ENCODE results near the gene CNTNAP5.
"Not testable (repeated sequence)": the region's sequence is repeated elsewhere in the genome, so short reads cannot be mapped to it uniquely, and the experiment has no call there.

Gene CNTNAP5

DNA sequence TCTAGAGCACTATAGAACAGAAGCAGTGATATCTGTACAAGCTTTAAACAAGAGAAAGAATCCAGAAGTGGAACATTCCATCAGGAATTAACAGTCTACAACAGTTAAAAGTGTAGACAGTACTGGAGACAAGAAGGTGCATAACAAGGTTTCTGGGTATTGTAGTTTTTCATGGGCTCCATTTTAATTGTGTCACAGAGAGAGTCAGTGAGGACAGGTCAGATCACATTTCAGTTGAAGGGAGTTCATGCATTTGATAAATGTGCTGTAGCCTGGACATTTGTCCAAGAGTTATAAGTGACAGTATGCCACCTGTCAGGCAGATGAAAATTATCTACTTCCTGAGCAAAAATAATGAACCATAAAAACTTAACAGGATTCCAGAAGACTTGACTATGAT, 328.6 kb downstream of the CNTNAP5 start:
- TF ChIP-seq, protein P1, sequence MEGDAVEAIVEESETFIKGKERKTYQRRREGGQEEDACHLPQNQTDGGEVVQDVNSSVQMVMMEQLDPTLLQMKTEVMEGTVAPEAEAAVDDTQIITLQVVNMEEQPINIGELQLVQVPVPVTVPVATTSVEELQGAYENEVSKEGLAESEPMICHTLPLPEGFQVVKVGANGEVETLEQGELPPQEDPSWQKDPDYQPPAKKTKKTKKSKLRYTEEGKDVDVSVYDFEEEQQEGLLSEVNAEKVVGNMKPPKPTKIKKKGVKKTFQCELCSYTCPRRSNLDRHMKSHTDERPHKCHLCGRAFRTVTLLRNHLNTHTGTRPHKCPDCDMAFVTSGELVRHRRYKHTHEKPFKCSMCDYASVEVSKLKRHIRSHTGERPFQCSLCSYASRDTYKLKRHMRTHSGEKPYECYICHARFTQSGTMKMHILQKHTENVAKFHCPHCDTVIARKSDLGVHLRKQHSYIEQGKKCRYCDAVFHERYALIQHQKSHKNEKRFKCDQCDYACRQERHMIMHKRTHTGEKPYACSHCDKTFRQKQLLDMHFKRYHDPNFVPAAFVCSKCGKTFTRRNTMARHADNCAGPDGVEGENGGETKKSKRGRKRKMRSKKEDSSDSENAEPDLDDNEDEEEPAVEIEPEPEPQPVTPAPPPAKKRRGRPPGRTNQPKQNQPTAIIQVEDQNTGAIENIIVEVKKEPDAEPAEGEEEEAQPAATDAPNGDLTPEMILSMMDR (conservative IDR thresholded peaks at IDR 0.05; ENCODE audit: low read depth, low read length) = no peak
- no peak overlapping the region for H3K4me3 ChIP-seq (ENCODE audit: low read depth, low read length)
- DNase-seq (ENCODE audit: low read depth) = no peak

DNA sequence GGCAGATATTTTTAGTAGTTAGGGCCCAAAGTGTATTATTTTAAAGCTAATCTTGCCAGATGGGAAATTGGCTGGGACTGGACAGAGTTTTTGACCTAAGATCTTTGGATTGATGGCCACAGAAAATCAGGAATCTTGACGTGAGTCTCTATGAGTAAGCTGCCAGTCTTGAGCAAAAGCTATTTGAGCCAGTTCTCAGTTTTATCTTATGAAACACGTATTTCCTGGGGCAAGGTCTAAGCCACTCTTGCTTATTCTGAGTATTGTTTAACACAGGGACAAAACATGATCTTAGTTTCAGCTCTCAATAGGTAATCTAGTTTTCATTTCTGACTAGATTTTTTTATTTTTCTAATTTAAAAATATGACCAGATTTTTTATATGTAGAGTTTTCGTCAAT, 329.4 kb downstream of the CNTNAP5 start:
- no peak for DNase-seq (ENCODE audit: low read depth)
- TF ChIP-seq, protein P1 (conservative IDR thresholded peaks at IDR 0.05; ENCODE audit: low read depth, low read length) = no peak
- H3K4me3 ChIP-seq (ENCODE audit: low read depth, low read length) = no peak overlapping the region

DNA sequence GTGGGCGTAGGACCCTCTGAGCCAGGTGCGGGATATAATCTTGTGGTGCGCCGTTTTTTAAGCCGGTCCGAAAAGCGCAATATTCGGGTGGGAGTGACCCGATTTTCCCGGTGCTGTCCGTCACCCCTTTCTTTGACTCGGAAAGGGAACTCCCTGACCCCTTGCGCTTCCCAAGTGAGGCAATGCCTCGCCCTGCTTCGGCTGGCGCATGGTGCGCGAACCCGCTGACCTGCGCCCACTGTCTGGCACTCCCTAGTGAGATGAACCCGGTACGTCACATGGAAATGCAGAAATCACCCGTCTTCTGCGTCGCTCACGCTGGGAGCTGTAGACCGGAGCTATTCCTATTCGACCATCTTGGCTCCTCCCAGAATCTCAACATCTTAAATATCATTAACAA, 336.9 kb downstream of the CNTNAP5 start:
- not testable (repeated sequence) for DNase-seq (ENCODE audit: low read depth)

DNA sequence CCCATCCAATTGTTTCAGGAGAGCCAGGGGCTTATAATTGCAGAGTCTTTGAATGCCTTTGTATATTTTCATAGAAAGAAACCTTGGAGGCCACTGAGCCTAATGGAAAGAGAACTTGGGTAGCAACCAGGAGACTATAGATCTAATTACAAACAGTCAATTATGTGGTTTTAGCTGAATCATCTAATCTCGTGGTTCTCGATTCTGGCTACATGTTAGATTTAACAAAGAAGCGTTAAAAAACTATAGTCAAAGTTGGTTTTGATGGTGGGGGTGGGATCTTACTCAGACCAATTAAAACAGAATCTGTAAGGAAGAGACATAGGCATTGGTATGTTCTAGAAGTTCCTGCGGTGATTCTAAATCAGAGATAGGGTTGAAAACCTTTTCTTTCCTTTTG, 344.1 kb downstream of the CNTNAP5 start:
- no peak for DNase-seq (ENCODE audit: low read depth)
- no peak overlapping the region for H3K4me3 ChIP-seq (ENCODE audit: low read depth, low read length)
- TF ChIP-seq, protein P1 (conservative IDR thresholded peaks at IDR 0.05; ENCODE audit: low read depth, low read length) = no peak

More for the DNA sequence above, 336.9 kb downstream of the CNTNAP5 start:
- H3K4me3 ChIP-seq (ENCODE audit: low read depth, low read length) = not testable (repeated sequence)

DNA sequence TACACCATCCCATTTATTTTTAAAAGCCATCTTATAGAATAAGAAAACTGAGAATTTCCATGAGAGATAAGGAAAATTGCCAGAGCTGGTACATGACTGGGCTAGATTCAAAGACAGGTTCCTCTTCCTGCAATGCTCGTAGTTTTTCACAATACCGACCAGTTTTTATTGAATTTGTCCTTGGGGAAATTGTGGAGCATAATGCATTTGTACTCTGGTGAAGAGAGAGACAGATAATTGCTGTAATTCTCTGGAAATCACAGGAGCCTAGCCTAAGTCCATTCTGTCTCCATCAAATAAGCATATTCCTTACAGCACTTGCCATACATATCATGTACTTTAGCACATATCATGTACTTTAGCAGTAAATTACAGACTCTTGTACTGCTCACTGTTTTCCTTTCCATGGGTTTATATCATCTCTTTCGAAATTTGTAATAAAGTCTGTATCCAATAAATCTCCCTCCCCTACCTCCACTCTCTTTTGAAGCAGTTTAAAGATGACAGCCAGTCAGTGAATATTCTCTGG, 355.2 kb downstream of the CNTNAP5 start:
- TF ChIP-seq, protein P1 (conservative IDR thresholded peaks at IDR 0.05; ENCODE audit: low read depth, low read length) = no peak
- no peak for DNase-seq (ENCODE audit: low read depth)
- H3K4me3 ChIP-seq (ENCODE audit: low read depth, low read length) = no peak overlapping the region

DNA sequence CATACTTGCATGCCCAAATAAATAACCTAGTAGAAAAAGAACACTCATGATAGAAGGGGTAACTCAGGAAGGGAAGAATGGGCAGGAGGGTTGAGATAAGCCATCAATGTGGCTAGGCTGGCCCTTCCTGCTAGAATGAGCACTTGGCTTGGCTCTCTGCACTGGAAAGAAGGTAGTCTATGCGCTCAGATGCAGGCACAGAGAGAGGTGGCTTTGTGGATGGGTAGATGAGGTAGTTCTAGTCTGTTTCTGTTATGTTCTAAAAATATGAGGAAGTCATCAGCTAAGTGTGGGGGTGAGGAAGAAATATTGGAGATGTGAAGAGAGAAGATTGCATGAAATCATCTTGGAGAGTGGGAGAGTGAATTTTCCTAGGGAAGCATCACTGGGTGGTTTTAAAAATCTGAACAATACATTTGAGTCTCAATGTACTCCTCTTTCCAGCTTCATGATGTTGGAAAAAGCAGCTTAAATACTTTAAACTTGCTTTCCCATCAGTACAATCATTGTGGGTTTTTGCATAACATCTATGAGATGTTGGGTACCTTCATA, 357.1 kb downstream of the CNTNAP5 start:
- DNase-seq (ENCODE audit: low read depth) = no peak
- TF ChIP-seq, protein P1 (conservative IDR thresholded peaks at IDR 0.05; ENCODE audit: low read depth, low read length) = no peak

DNA sequence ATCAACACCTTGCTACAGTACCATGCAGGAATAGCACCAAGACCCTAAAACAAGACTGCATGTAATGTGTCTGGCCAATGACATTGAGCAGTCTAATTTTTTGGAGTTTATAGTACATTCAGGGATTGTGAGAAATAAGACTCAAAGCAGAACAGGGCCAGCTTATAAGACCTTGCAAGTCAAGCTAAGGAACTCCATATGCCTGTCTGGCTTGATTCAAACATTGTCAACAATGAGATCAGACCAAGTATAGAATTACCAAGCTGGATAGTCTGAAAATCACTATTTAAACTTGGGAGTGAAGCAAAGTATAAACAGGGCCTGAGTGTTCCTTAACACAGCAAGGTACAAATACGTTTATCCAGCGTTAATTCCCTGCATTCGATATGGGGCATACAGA, 370.9 kb downstream of the CNTNAP5 start:
- TF ChIP-seq, protein P1 (conservative IDR thresholded peaks at IDR 0.05; ENCODE audit: low read depth, low read length) = no peak
- no peak for DNase-seq (ENCODE audit: low read depth)
- H3K4me3 ChIP-seq (ENCODE audit: low read depth, low read length) = no peak overlapping the region

More for the DNA sequence above, 357.1 kb downstream of the CNTNAP5 start:
- no peak overlapping the region for H3K4me3 ChIP-seq (ENCODE audit: low read depth, low read length)
